Rectal smooth muscle tissue (tissue), 1 donor: ENCODE results near the gene CCDC61.

Source experiments
- H3K27ac ChIP-seq: one replicate; pipeline ENCODE4 v1.7.0; 2013; ENCODE audit warnings: low read depth, low read length, inconsistent platforms
- H3K27me3 ChIP-seq: one replicate; pipeline ENCODE4 v1.7.0; 2013; ENCODE audit warnings: low read length; ENCODE audit not compliant: control insufficient read depth, insufficient read depth
- H3K36me3 ChIP-seq: one replicate; pipeline ENCODE4 v1.7.0; 2013; ENCODE audit warnings: low read length; ENCODE audit not compliant: control insufficient read depth, insufficient read depth
- H3K4me1 ChIP-seq: one replicate; pipeline ENCODE4 v1.7.0; 2013; ENCODE audit warnings: low read length; ENCODE audit not compliant: control insufficient read depth, insufficient read depth
- H3K4me3 ChIP-seq: one replicate; pipeline ENCODE4 v1.7.0; 2013; ENCODE audit warnings: low read length
- H3K9ac ChIP-seq: one replicate; pipeline ENCODE4 v1.7.0; 2013; ENCODE audit warnings: low read length

Gene CCDC61

DNA sequence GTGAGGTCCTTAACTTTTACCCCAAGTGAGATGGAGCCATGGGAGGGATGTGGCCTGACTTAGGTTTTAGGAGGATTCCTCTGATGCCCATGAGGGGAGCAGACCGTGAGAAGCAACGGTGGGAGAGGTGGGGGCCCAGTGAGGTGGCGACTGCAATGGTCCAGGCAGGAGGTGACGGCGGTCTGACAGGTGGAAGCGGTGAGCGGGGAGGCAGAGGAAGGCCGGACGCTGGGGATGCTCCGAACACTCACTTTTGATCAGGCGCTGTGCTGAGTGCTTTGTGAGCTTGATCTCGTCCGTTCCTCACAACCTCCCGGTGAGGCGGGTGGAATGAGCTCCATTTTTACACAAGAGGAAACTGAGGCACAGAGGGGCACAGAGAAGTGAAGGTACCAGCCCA lies 33.2 kb upstream of the CCDC61 start:
- no peak overlapping the region for H3K27ac ChIP-seq
- no peaks in the 10 kb centered on the region for H3K27me3 ChIP-seq
- no peaks in the 10 kb centered on the region for H3K4me1 ChIP-seq
- H3K9ac ChIP-seq, result no peak overlapping the region
- H3K36me3 ChIP-seq, result no peaks in the 10 kb centered on the region
- no peak overlapping the region for H3K4me3 ChIP-seq

DNA sequence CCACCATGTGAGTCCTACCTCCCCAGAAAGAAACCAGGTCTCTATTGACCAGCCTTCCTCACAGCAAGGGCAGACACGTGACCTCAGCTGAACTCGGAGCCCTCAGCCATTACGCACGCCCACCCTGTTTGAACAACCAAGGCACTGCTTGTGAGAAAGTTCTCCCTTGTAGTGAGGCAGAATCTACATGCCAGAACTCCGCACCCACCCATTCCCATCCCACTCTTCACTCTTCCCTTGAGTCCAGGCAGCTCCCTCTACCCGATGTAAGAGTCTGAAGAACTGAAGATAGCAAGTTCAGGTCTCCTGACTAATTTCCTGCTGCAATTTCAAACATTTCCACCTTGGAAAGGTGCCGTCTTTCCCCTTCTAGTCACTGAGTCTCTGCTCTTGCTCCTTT lies 28.0 kb upstream of the CCDC61 start:
- Histone ChIP-seq H3K27ac (no peak overlapping the region), H3K36me3 (no peaks in the 10 kb centered on the region), H3K9ac (no peak overlapping the region), H3K4me3 (no peak overlapping the region), H3K4me1 (no peaks in the 10 kb centered on the region), H3K27me3 (peaks cover 12% of the 10 kb centered on the region)

DNA sequence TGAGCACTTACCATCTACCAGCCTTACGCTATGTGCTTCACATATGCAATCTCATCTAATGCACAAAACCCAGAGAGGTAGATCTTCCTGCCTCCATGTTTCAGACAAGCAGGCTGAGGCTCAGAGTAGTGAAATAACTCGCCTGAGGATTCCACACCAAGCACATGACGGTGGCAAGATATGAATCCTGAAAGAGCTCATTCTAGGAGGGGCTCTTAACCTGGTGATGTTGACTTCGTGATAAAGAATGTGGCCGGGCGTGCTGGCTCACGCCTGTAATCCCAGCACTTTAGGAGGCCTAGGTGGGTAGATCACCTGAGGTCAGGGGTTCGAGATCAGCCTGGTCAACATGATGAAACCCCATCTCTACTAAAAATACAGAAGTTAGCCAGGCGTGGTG lies 26.6 kb upstream of the CCDC61 start:
- Histone ChIP-seq H3K27ac (no peak overlapping the region), H3K4me1 (no peaks in the 10 kb centered on the region), H3K9ac (no peak overlapping the region), H3K4me3 (no peak overlapping the region), H3K36me3 (no peaks in the 10 kb centered on the region), H3K27me3 (peaks cover 17% of the 10 kb centered on the region)

DNA sequence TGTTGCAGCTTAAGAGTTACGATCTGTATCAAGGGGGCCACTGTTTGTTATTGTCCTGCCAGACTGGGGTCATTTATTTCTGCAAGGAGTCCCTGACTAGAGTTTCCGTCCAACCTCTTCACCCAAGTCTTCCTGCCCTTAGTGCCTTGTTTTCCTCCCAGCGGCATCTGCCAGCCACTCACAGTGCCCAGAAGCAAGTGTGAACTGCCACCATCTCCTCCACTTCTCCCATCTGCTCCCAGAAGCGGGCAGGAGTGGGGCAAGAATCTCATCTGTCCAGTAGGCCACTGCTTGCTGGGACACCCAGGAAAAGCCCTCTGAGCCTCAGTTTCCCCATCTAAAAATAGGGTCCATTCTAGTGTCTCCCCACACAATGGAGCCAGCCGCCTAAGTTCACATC lies 25.6 kb upstream of the CCDC61 start:
- Histone ChIP-seq H3K4me1 (no peaks in the 10 kb centered on the region), H3K9ac (no peak overlapping the region), H3K27me3 (peaks cover 23% of the 10 kb centered on the region), H3K4me3 (no peak overlapping the region), H3K27ac (no peak overlapping the region), H3K36me3 (no peaks in the 10 kb centered on the region)

DNA sequence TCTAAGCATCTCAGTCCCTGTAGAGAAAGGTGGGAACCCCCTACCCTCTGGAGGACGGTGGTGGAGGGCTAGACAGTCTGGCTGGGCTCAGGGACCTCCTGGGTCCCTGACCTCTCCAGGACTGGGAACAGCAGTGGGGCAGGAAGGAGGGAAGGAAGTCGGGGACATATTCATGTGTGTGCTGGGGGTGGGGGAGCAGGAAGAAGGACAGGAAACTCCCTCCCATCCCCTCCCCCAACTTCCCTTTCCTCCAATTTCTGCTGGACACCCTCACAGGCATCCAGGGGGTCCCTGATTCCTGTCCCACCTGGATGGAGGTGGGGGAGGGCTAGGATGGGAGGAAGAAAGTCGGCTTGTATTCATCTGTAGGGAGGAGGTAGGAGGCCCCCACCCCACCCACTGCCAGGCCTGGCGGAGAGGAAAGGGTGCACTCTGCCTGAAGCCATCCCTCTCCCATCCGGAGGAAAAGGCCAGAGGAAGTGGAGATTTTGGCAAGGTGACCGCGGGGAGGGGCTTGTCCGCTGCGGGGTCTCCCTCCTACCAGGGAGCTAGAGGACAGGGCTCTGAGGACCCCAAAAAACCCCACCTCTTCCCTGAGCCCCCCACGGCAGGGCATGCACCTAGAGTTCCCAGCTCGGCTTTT lies 23.9 kb upstream of the CCDC61 start:
- Histone ChIP-seq H3K4me3 (no peak overlapping the region), H3K4me1 (no peaks in the 10 kb centered on the region), H3K36me3 (no peaks in the 10 kb centered on the region), H3K9ac (no peak overlapping the region), H3K27ac (no peak overlapping the region), H3K27me3 (peaks cover 37% of the 10 kb centered on the region)

DNA sequence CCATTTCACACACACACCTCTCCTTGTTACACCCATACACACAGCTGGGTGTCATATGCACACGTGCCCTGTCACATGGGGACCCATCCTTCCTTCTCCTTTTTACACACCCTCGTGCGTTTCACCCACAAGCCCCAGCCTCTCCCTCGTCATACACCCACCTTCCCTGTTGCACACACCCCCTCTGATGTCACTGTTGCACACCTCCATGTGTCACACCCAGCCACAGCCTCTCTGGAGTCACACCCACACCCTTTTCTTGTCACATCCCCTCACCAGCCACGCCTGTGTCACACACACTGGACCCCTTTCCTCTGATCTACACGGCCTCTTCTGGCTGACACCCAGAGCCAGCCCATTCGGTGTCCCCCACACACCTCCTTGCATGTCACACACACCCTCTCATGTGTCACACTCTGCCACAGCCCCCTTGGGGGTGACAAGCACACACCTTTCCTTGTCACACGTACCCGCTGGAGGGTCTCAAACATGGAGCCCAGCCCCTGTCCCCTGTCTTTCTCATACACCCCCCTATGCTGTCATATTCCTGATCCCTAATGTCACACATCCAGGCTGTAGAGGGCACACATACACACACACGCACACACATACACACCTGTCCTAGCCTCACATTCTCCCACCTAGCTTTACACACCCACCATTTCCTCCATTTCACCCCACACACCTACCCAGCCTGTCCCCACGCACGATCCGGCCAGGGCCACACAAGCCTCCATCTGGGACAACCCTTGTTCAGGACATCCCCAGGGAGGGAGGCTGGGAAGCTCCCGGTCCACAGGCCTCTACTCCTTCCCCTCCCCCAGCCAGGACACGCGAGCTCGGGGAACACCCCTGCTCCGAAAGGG lies 23.0 kb upstream of the CCDC61 start:
- H3K4me3 ChIP-seq, result peak overlapping the region; percentile 27
- no peaks in the 10 kb centered on the region for H3K36me3 ChIP-seq
- H3K27me3 ChIP-seq, result peaks cover 37% of the 10 kb centered on the region
- no peak overlapping the region for H3K27ac ChIP-seq
- no peak overlapping the region for H3K9ac ChIP-seq
- no peaks in the 10 kb centered on the region for H3K4me1 ChIP-seq

DNA sequence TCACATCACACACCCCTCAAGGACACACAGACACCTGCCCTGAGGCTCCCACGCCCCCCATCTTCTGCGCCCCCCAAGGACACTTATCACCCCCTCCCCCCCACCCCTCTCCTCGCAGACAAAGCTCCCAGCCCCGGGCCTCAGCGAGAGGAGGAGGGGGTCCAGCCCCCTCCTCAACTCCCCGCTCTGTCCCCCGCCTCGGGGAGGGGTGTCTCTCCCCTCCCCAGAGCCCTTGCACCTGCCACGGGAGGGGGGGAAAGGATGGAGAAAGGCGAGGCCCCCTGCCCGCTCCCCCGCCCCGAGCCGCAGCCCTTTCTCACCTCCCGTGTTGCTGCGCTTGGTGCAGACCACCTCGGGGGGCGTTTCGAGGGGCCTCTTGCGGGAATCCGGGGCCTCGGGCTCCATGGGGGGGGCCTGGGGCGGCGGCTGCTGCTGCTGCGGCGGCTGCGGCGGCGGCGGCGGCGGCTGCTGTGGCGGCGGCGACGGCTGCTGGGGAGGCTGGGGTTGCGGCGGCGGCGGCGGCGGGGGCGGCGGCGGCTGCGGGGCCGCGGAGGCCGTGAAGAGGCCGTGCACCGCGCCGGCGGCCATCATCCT lies 22.2 kb upstream of the CCDC61 start:
- Histone ChIP-seq H3K4me3 (peak overlapping the region; percentile 27), H3K36me3 (no peaks in the 10 kb centered on the region), H3K27me3 (peaks cover 40% of the 10 kb centered on the region), H3K4me1 (no peaks in the 10 kb centered on the region), H3K27ac (no peak overlapping the region), H3K9ac (no peak overlapping the region)

DNA sequence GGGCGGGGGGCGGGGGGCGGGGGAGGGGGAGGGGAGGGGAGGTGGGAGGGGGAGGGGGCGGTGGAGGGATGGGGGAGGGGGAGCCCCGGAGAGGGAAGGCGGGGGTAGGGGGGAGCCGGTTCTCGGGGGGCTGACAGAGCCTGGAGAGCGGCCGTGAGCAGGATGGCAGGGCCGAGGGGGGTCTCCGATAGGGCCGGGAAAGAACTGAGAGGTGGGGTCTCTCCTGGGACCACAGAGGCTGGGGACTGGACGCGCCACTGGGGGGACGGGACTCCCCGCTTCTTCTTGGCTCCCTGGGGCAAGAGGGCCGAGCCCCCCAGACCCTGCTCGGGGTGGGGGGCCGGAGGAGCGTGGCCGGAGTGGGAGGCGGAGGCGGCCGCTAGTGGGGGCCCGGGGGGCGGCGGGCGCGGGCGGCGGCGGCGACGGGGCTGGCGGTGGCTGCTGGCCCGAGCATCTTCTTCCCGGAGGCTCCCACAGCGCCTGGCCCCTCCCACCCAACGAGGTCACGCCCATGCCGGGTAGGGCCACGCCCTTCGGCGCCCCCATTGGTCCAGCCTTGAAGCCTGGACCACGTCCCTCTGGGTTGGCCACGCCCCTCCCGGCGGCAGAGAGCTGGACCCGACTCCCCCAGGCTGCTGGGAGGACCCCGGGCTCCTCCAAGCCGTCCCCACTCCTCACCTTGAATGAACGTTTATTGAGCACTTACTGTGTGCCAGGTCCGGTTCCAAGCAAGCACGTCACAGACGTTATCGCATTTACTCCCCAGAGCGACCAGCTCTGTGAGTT lies 21.5 kb upstream of the CCDC61 start, which contains the start of gene NOVA2:
NOVA2 (minus strand) TSS at position 313 of the 786 bp plus-strand sequence. CDS start 514 bp downstream, outside the sequence.
- Histone ChIP-seq H3K9ac (no peak within 1 kb of the TSS), H3K27me3 (peaks cover 40% of the 10 kb centered on the region), H3K4me3 (peak within 1 kb of the TSS; percentile 27), H3K27ac (no peak within 1 kb of the TSS), H3K36me3 (no peaks in the 10 kb centered on the region), H3K4me1 (no peaks in the 10 kb centered on the region)

DNA sequence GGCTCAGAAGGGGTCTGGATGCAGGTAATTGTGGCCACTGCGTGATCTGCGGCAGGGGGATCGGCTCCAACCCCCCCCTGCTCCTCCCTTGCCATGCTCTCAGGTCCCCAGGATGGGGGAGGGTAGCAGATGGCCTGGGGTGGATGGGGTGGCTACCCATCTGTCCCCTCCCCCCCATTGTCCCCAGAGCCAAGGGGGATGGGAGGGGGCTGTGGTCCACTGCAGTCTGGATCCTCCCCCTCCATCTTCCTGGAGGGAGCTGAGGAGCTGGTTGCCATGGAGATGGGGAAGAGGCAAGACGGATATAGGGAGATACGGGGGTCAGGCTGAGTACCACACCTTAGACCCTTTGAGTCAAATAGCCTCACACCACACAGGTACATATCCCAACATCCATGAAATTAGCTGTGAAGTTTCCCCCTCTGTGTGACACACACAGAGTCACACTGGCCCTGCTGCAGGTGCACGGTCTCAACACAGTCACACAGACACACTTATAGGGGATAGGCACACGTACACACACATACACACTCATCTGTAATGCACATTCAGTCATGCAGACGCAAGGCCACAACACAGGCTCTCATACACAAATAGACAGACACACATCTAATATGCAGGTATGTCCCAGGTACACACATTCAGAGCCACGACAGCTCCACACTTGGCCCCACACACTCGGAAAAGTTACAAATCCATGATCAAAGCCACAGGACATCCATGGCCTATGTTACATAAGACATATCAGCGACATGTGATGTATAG lies 19.8 kb upstream of the CCDC61 start:
- H3K27me3 ChIP-seq, result peaks cover 40% of the 10 kb centered on the region
- H3K4me3 ChIP-seq, result no peak overlapping the region
- no peaks in the 10 kb centered on the region for H3K4me1 ChIP-seq
- H3K9ac ChIP-seq, result no peak overlapping the region
- H3K36me3 ChIP-seq, result no peaks in the 10 kb centered on the region
- no peak overlapping the region for H3K27ac ChIP-seq

DNA sequence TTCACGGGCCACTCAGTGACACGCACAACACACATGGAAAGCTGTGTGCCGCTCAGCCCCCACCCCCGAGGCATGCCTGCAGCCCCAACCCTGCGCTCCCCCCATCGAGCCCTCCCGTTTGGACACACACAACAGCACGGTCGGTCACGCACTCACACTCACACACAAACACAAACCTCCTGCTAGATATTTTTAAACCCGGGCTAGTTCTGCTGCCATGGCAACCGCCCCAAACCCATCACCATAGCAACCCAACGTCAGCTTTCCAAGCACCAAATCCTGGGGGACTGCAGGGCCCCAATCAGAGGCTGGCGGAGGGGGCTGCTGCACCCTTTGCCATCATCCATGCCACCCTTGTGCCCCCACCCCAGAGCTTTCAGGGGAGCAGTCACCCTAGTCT lies 19.1 kb upstream of the CCDC61 start:
- H3K4me1 ChIP-seq, result no peaks in the 10 kb centered on the region
- no peaks in the 10 kb centered on the region for H3K36me3 ChIP-seq
- no peak overlapping the region for H3K9ac ChIP-seq
- H3K4me3 ChIP-seq, result no peak overlapping the region
- no peak overlapping the region for H3K27ac ChIP-seq
- H3K27me3 ChIP-seq, result peaks cover 39% of the 10 kb centered on the region

DNA sequence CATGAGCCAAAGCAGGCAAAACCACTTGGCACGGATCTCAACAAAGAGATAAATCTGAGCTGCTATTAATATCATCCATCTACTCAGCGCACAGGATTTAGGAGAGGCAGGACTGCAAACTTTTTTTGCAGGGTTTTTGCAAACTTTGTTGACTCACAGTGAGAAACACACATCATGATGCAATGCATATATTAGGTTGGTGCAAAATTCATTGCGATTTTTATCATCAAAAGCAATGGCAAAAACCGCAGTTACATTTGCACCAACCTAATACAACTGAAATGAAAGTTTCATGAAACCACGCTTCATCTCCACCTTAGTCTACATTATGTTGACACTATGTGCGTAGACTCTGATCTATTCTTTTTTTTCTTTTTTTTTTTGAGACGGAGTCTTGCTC lies 17.1 kb upstream of the CCDC61 start:
- H3K4me3 ChIP-seq, result no peak overlapping the region
- peaks cover 23% of the 10 kb centered on the region for H3K27me3 ChIP-seq
- H3K36me3 ChIP-seq, result no peaks in the 10 kb centered on the region
- no peak overlapping the region for H3K9ac ChIP-seq
- no peak overlapping the region for H3K27ac ChIP-seq
- no peaks in the 10 kb centered on the region for H3K4me1 ChIP-seq
